ENCODE measurements around the gene CBR3.

Gene CBR3

DNA sequence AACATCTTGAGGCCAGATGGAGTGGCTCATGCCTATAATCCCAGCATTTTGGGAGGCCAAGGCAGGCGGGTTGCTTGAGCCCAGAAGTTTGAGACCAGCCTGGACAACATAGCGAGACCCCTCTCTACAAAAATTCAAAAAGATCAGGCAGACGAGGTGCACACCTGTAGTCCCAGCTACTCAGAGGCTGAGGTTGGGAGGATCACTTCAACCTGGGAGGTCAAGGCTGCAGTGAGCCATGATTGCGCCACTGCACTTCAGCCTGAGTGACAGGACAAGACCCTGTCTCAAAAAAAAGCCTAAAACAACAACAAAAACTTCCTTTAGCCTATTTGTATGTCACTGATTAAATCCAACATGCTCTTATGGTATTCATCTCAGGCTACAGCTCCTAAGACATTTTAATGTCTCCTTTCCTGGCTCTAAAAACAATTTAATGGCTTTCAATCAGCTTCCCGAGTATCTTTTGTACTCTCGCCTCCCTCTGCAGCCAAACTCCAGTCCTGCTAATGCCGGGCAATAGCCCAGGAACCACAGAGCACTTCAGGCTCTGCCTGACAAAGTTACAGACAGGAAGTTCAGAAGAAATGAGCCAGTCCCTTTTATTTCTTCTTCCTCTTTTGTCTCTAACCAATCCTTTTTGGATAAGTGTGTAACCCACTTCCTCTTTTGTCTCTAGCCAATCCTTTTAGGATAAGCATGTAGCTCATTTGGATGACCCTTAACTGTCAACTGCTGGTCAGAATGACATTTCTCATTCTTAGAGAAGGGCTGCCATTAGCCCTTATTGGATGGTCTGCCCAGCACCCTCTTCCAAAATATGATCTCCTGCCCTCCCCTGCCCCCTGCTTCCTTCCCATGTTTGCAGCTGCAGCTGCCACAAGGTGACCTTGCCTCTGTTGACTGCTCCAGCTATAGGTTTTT is 15.2 kb downstream of the CBR3 start:
- peaks cover 74% of the 10 kb centered on the region for H3K4me1 Mint-ChIP-seq
- H3K27me3 Mint-ChIP-seq = peaks cover 3% of the 10 kb centered on the region
- no peak for DNase-seq
- peak overlapping the region; percentile 88 for H3K27ac Mint-ChIP-seq
- H3K36me3 Mint-ChIP-seq = peaks cover 31% of the 10 kb centered on the region
- CTCF ChIA-PET = interaction anchor here (0.7 to 4.4 kb wide), 9 partner anchors 9 to 244 kb away, joined by 3 to 62 read pairs (median 5); no protein-coding TSS in a partner anchor
- H3K4me3 Mint-ChIP-seq = no peak overlapping the region
- H3K9me3 Mint-ChIP-seq = no peaks in the 10 kb centered on the region

DNA sequence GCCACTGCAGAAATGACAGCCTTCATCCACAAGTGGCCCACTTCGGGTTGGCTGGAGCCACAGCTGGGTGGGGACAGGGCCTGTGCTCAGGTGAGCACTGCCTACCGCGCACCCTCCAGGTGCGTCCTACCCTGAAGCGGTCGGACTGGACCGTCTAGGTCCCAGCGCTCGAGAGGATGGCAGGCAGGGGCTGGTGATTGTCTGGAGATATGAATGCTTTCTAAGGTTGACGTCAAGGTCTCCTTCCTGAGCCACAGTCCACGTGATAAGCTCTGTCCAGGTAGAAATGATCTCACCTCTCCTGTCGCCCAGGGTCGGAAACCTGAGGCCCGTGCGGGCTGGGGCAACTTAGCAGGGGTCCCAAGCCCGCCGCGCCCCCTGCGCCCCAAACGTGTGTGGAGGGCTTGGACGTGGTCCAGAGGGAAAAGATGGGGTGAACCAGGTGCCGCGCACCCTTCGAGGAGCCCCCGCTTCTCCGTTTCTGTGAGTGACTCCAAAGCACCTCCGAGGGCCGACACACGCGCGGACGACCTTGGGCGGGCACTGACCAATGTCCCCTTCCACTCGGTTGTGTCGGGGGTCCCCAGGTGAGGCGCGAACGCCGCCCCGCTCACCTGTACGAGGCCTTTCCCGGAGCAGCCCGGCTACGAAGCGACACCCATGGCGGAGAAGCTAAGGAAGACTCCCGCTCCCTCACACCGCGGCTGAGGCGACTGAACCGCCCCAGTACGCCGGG is 20.9 kb downstream of the CBR3 start:
- H3K27me3 Mint-ChIP-seq = peaks cover 11% of the 10 kb centered on the region
- H3K27ac Mint-ChIP-seq = peak overlapping the region; percentile 49
- peaks cover 52% of the 10 kb centered on the region for H3K4me1 Mint-ChIP-seq
- H3K4me3 Mint-ChIP-seq = peak overlapping the region; percentile 78
- peaks cover 18% of the 10 kb centered on the region for H3K36me3 Mint-ChIP-seq
- no peaks in the 10 kb centered on the region for H3K9me3 Mint-ChIP-seq
- no peak for DNase-seq
- CTCF ChIA-PET = interaction anchor here (0.7 to 1.8 kb wide), 5 partner anchors 9 to 55 kb away, joined by 3 to 4 read pairs (median 4); no protein-coding TSS in a partner anchor

DNA sequence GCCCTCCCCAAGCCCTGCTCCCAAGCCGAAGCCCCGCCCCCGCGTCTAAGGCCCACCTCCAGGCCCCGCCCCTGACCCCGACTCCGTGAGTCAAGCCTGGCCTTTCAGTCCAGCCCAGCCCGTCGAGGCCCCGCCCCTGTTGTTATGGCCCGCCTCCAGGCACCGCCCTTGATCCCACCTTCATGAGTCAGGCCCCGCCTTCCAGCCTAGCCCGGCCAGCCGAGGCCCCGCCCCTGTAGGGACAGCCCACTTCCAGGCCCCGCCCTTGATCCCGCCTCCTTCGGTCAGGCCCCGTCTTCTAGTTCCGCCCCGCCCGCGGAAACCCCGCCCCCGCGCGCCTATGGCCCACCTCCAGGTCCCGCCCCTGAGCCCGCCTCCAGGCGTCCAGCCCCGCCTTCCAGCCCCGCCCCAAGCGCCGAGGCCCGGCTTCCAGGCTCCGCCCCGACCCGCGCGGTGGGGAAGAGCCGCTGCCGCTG is 21.5 kb downstream of the CBR3 start:
- Mint-ChIP-seq H3K27ac (peak overlapping the region; percentile 60), H3K9me3 (no peaks in the 10 kb centered on the region), H3K27me3 (peaks cover 11% of the 10 kb centered on the region), H3K4me3 (peak overlapping the region; percentile 78), H3K36me3 (peaks cover 20% of the 10 kb centered on the region), H3K4me1 (peaks cover 46% of the 10 kb centered on the region)
- peak; percentile 100 for DNase-seq
- CTCF ChIA-PET = interaction anchor here (1.0 to 1.3 kb wide), 2 partner anchors 9 to 14 kb away, joined by 4 read pairs; no protein-coding TSS in a partner anchor

DNA sequence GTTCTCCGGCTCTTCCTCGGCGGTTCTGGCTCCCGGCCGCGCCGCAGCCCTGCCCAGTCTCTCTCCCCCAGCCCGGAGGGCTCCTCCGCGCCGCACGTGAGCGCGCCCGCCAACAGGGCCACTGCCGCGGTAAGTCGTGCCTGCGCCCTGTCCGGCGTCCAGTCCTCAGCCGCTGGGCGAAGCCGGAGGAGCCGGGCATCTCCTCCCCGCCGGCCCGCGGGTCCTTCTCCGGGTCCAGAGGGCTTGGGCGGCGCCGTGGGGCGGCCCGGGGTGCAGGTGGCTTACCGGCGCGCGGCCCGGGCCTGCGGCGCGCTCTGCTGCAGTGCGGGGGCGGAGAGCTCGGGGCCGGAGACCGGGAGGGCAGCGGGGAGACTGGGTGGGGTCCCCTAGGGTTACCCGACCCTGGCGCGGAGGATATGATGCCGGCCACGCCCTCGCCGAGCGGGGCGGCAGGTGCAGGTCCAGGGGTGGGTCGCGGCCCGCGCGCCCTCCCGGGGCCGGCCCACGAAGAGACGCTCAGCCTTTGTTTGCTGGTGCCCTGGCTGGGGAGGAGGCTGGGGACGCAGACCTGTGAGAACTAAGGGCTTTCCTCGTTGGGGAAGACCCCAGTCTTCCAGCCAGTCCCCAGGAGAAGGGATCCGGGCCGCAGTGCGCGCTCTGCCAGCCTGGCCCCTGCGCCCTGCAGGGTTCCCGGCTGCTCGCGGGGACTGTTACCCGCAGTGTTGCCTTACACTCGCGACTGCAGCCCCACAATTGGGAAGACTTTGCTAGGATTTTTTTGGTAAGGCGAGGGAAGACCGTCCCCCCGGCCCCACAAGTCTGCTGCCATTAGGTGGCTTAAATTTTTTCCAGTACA is 22.2 kb downstream of the CBR3 start, which contains the start of gene DOP1B:
DOP1B (plus strand) TSS at position 10 of the 856 bp plus-strand sequence. CDS start 7,910 bp downstream, outside the sequence.
- Mint-ChIP-seq H3K27ac (peak within 1 kb of the TSS; percentile 76), H3K4me1 (peaks cover 42% of the 10 kb centered on the region), H3K27me3 (peaks cover 11% of the 10 kb centered on the region), H3K36me3 (peaks cover 20% of the 10 kb centered on the region), H3K9me3 (no peaks in the 10 kb centered on the region), H3K4me3 (peak within 1 kb of the TSS; percentile 78)
- CTCF ChIA-PET = no interaction called here
- DNase-seq = peak; percentile 69

DNA sequence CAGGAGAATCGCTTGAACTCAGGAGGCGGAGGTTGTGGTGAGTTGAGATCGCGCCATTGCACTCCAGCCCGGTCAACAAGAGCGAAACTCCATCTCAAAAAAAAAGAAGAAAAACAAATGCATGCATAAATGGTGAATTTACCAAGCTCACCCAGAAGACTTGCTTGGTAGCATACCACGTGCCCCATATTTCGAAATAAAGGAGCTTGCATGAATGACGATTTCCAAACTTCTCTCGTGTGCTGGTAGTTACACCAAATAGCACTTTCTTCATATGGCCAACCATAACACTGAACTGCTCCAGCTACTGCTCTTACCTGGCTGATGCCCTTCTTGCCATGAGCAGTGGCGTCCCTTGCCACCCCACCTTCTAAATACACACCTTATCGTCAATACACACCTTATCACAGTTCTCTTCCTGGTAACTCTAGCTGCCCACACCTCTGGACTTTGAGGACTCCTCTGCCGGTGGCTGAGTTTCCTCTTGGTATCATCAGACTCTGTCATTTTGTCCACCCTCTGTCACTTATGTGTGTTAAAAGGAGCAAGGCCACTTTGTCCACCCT is 24.6 kb downstream of the CBR3 start:
- Mint-ChIP-seq H3K9me3 (no peaks in the 10 kb centered on the region), H3K27me3 (peaks cover 11% of the 10 kb centered on the region), H3K4me1 (peaks cover 43% of the 10 kb centered on the region), H3K4me3 (no peak overlapping the region), H3K27ac (no peak overlapping the region), H3K36me3 (peaks cover 23% of the 10 kb centered on the region)
- CTCF ChIA-PET = interaction anchor here (0.6 to 1.2 kb wide), 3 partner anchors 14 to 849 kb away, joined by 3 read pairs; no protein-coding TSS in a partner anchor
- no peak for DNase-seq

DNA sequence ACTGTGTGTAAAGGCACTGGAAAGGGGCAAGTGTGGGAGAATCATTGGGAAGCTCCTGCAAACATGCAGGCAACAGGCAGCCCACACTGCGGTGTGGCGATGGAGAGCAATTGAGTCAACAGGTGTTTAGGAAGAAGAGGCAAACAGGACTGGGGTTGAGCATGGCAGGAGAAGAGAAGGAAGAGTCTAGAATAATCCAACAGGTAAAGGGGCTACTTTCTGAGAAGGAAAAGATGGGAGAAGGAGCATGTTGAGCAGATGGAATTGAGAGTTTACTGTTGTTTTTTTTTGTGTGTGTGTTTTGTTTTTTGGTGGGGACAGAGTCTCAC is 25.9 kb downstream of the CBR3 start:
- Mint-ChIP-seq H3K4me3 (no peak overlapping the region), H3K36me3 (peaks cover 25% of the 10 kb centered on the region), H3K27me3 (peaks cover 5% of the 10 kb centered on the region), H3K4me1 (peaks cover 35% of the 10 kb centered on the region), H3K27ac (no peak overlapping the region), H3K9me3 (no peaks in the 10 kb centered on the region)
- CTCF ChIA-PET = interaction anchor here (1.0 kb wide), 1 partner anchor 99 kb away, joined by 3 read pairs; no protein-coding TSS in a partner anchor
- DNase-seq = no peak

DNA sequence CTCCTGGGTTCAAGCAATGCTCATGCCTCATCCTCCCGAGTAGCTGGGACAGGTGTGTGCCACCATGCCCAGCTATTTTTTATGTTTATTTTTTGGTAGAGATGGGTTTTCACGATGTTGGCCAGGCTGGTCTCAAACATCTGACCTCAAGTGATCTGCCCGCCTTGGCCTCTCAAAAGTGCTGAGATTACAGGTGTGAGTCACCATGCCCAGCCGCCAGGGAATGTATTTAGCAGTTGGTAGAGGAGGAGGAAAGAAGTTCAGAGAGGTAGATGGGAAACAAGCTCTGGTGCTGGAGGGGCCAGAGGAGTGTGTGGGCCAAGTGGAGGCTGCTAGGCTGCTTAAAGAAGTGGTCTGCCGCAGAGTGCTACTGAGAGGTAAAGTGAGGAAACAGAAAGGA is 27.8 kb downstream of the CBR3 start:
- DNase-seq = no peak
- Mint-ChIP-seq H3K9me3 (no peaks in the 10 kb centered on the region), H3K27ac (no peak overlapping the region), H3K36me3 (peaks cover 27% of the 10 kb centered on the region), H3K4me1 (peaks cover 29% of the 10 kb centered on the region), H3K27me3 (no peaks in the 10 kb centered on the region), H3K4me3 (no peak overlapping the region)
- CTCF ChIA-PET = interaction anchor here (0.7 kb wide), 1 partner anchor 47 kb away, joined by 3 read pairs; no protein-coding TSS in a partner anchor

DNA sequence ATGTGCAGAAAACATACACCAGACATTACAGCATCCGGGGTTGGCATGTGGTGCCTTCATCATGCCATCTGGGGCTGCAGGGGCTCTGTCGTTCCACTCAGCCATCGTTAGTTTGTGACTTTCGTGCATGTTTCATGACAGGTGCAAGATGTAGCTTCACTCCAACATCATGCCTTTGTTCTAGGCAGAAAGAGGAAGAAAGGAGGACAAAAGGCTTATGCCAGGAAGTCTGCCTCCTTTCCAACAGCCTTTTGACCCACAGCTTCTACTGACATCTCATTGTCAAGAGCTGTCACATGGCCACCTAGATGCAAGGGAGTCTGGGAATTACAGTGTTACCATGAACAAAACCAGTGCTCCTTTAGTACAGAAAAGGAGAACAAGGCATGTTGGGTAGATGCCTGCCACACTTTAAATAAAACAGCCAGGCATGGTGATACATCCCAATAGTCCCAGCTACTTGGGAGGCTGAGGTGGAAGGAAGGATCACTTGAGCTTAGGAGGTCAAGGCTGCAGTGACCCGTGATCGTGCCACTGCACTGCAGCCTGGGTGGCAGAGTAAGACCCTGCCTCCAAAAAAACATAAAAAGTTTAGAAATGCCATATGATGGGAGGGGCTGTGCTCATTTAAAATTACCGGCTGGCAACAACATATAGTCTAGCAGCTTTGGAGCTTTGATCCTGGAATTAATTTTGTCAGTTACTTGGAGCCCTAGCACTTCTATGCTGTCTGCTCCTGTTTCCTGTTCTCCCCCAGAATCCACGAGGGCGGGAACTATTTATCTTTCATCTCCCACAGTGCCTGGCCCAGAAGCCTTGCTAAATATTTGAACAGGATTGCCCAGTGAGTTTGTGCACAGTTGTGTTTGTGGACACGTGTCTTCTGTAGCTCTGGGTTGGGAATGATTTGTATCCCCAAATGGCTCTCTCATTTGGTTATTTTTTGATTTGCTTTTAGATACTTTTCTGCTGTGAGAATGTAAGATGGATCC is 29.2 kb downstream of the CBR3 start:
- no peak for DNase-seq
- Mint-ChIP-seq H3K36me3 (peaks cover 29% of the 10 kb centered on the region), H3K27ac (no peak overlapping the region), H3K4me1 (peaks cover 21% of the 10 kb centered on the region), H3K4me3 (no peak overlapping the region), H3K27me3 (no peaks in the 10 kb centered on the region), H3K9me3 (no peaks in the 10 kb centered on the region)
- CTCF ChIA-PET = interaction anchor here (0.5 kb wide), 1 partner anchor 168 kb away, joined by 3 read pairs; no protein-coding TSS in a partner anchor

DNA sequence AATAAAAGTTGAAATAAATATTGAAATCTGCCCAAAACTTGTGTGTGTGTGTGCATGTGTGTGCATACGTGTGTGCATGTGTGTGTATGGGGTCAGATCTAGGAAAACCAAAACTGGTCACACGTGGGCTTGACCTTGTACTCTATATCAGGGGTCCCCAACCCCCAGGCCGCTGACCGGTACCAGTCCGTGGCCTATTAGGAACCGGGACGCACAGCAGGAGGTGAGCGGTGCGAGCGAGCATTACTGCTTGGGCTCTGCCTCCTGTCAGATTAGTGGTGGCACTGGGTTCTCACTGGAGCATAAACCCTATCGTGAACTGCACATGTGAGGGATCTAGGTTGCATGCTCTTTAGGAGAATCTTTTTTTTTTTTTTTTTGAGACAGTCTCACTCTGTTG is 30.5 kb downstream of the CBR3 start:
- peaks cover 14% of the 10 kb centered on the region for H3K4me1 Mint-ChIP-seq
- no peak overlapping the region for H3K27ac Mint-ChIP-seq
- CTCF ChIA-PET = no interaction called here

DNA sequence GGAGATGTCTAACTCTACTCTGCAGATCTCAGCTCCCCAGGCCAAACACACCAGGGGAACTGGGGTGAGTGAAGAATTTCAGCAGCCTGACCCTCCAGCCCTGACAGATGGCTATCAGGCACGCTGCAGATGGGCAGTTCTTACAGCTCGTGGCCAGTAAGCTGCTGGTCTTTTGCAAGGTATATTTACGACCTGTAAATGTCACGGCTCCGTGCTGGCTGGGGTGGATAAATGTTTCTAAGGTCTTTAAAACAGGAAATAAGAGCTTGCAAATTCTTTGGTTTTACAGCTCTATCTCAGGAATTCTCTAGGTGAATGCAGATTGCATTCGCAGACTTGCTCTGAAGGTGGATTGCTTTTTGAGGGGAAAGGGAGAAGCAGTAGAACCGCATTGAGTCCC is 31.8 kb downstream of the CBR3 start:
- CTCF ChIA-PET = interaction anchor here (0.8 kb wide), 1 partner anchor 8 kb away, joined by 3 read pairs; no protein-coding TSS in a partner anchor
- Mint-ChIP-seq H3K27me3 (no peaks in the 10 kb centered on the region), H3K4me1 (peaks cover 19% of the 10 kb centered on the region), H3K27ac (no peak overlapping the region), H3K36me3 (peaks cover 35% of the 10 kb centered on the region), H3K9me3 (no peaks in the 10 kb centered on the region), H3K4me3 (no peak overlapping the region)
- no peak for DNase-seq

More for the DNA sequence above, 30.5 kb downstream of the CBR3 start:
- DNase-seq = no peak
- Mint-ChIP-seq H3K36me3 (peaks cover 33% of the 10 kb centered on the region), H3K9me3 (no peaks in the 10 kb centered on the region), H3K4me3 (no peak overlapping the region), H3K27me3 (no peaks in the 10 kb centered on the region)

DNA sequence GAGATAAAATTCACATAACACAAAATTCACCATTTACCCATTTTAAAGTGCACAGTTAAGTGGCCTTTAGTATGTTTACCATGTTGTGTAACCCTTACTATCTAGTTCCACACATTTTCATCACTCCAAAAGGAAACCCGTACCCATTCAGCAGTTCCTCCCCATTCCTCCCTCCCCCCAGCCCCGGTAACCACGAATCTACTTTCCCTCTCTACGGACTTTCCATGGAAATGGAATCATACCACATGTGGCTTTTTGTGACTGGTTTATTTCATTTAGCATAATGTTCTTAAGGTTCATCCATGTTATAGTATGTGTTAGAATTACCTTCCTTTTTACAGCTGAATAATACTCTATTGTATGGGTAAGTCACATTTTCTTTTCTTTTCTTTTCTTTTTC is 32.7 kb downstream of the CBR3 start:
- no peak overlapping the region for H3K27ac Mint-ChIP-seq
- CTCF ChIA-PET = interaction anchor here (0.7 kb wide), 1 partner anchor 46 kb away, joined by 3 read pairs; no protein-coding TSS in a partner anchor
- H3K27me3 Mint-ChIP-seq = no peaks in the 10 kb centered on the region
- peaks cover 23% of the 10 kb centered on the region for H3K4me1 Mint-ChIP-seq
- H3K36me3 Mint-ChIP-seq = peaks cover 37% of the 10 kb centered on the region
- H3K4me3 Mint-ChIP-seq = no peak overlapping the region
- H3K9me3 Mint-ChIP-seq = no peaks in the 10 kb centered on the region
- no peak for DNase-seq

DNA sequence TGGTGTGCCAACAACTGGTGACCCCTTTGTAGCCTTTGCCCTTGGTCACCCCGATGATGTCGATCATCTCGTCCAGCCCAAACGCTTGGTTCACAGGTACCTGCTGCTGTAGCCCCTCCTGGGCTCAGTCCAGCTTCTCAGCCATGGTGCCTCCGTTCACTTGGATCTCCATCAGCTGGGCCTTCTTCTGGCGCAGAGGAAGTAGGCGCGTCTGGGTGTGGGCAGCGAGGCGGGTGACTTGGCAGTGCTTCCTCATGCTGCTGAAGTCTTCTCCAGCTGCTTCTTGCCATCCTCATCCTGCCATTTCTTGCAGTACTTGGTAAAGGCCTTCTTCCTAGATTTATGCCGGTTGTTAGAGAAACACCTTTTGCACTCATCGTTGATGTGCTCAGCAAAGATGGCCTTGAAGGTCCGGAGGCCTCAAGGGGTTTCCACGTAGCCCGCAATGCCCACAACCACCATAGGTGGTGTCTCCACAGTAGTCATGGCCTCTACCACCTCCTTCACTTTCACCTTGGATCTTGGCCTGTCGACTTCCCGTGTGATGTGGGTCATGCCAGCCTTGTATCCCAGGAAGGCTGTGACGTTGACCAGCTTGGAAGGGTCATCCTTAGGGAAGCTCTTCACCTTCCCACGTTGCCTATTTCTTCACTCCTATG is 34.7 kb downstream of the CBR3 start:
- peaks cover 32% of the 10 kb centered on the region for H3K36me3 Mint-ChIP-seq

More for the DNA sequence above, 34.7 kb downstream of the CBR3 start:
- Mint-ChIP-seq H3K9me3 (no peaks in the 10 kb centered on the region), H3K27ac (no peak overlapping the region), H3K27me3 (no peaks in the 10 kb centered on the region), H3K4me3 (no peak overlapping the region), H3K4me1 (peaks cover 18% of the 10 kb centered on the region)
- CTCF ChIA-PET = interaction anchor here (1.1 kb wide), 1 partner anchor 16 kb away, joined by 3 read pairs; no protein-coding TSS in a partner anchor
- DNase-seq = peak; percentile 29

Data from activated naive CD4-positive, alpha-beta T cell treated with anti-CD3 and anti-CD28 coated beads, Interleukin-2, amount 10 ng/mL, durations not matched to agents 7 days and 5 days (primary cell).